HEK293T (cell line): ENCODE measurements around the gene RP2.

Experiments used
- CTCF ChIA-PET: fragments of 350-600 bp; formaldehyde crosslinking; extraction: SDS; loops from one replicate; lab custom pipeline; 2021; ENCODE audit warnings: antibody characterized with exemption, inconsistent platforms; lab: Yijun Ruan, JAX
- POLR2A ChIA-PET: fragments of 350-600 bp; formaldehyde crosslinking; extraction: SDS; loops from one replicate; lab custom pipeline; 2020; ENCODE audit warnings: antibody characterized with exemption, inconsistent platforms; lab: Yijun Ruan, JAX
- DNase-seq: peaks from one replicate; pipeline ENCODE4 v3.0.0; 2012; ENCODE audit warnings: mixed read lengths; ENCODE audit errors: extremely low spot score
- ARNT ChIP-seq: fragments of 450-650 bp; IDR thresholded peaks from 2 replicates; pipeline ENCODE4 v1.6.1; 2017; ENCODE audit warnings: mild to moderate bottlenecking
- BHLHE40 ChIP-seq: fragments of 450-650 bp; IDR thresholded peaks from 2 replicates; pipeline ENCODE4 v1.6.1; 2016; ENCODE audit warnings: mild to moderate bottlenecking, moderate library complexity, borderline replicate concordance
- CTBP1 ChIP-seq: fragments of 450-650 bp; IDR thresholded peaks from 2 replicates; pipeline ENCODE4 v1.6.1; 2016; ENCODE audit warnings: borderline replicate concordance
- ELF4 ChIP-seq: fragments of 450-650 bp; IDR thresholded peaks from 2 replicates; pipeline ENCODE4 v1.6.1; 2017; ENCODE audit warnings: antibody characterized with exemption
- FOXA1 ChIP-seq: fragments of 450-650 bp; IDR thresholded peaks from 2 replicates; pipeline ENCODE4 v1.6.1; 2016; ENCODE audit warnings: mild to moderate bottlenecking
- FOXK2 ChIP-seq: fragments of 450-650 bp; IDR thresholded peaks from 2 replicates; pipeline ENCODE4 v1.6.1; 2016; ENCODE audit warnings: mild to moderate bottlenecking
- FOXM1 ChIP-seq: fragments of 450-650 bp; IDR thresholded peaks from 2 replicates; pipeline ENCODE4 v1.6.1; 2017; ENCODE audit warnings: mild to moderate bottlenecking, borderline replicate concordance
- HDGF ChIP-seq: fragments of 450-650 bp; IDR thresholded peaks from 2 replicates; pipeline ENCODE4 v1.6.1; 2017; ENCODE audit warnings: antibody characterized with exemption, borderline replicate concordance
- L3MBTL2 ChIP-seq: fragments of 450-650 bp; conservative IDR thresholded peaks from 2 replicates; pipeline ENCODE4 v1.6.1; 2016; ENCODE audit warnings: mild to moderate bottlenecking
- LEF1 ChIP-seq: fragments of 450-650 bp; IDR thresholded peaks from 2 replicates; pipeline ENCODE4 v1.6.1; 2017; ENCODE audit warnings: mild to moderate bottlenecking, borderline replicate concordance
- NFRKB ChIP-seq: fragments of 450-650 bp; IDR thresholded peaks from 2 replicates; pipeline ENCODE4 v1.6.1; 2016; ENCODE audit warnings: mild to moderate bottlenecking, moderate library complexity
- SP1 ChIP-seq: fragments of 450-650 bp; IDR thresholded peaks from 2 replicates; pipeline ENCODE4 v1.6.1; 2017
- SUZ12 ChIP-seq: fragments of 450-650 bp; IDR thresholded peaks from 2 replicates; pipeline ENCODE4 v1.6.1; 2016; ENCODE audit warnings: mild to moderate bottlenecking
- TARDBP ChIP-seq: fragments of 450-650 bp; IDR thresholded peaks from 2 replicates; pipeline ENCODE4 v1.6.1; 2016
- ZNF384 ChIP-seq: fragments of 450-650 bp; IDR thresholded peaks from 2 replicates; pipeline ENCODE4 v1.6.1; 2016
- TF ChIP-seq, protein P1 (sequence below): fragments of 450-650 bp; IDR thresholded peaks from 2 replicates; pipeline ENCODE4 v1.6.1; 2016

The RP2 gene

DNA sequence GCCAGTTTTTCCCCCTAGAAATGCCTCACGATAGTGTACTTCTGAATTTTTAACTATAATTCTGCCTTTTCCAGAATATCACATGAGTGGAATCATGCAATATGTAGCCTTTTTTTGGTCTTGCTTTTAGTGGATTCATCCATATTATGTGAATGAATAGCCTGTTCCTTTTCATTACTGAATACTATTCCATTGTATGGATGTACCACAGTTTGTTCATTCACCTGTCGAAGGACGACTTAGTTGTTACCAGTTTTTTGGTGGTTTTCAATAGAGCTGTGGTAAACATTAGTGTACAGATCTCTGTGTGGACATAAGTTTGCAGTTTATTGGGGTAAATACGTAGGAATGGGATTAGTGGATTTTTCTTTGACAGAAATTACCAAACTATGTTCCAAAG lies 83.4 kb downstream of the RP2 start:
- DNase-seq: no peak
- ChIA-PET CTCF (no interaction called here), POLR2A (no interaction called here)
- TF ChIP-seq SUZ12 (no peak), NFRKB (no peak), ZNF384 (no peak), SP1 (no peak), CTBP1 (no peak), FOXM1 (no peak), ELF4 (no peak), FOXK2 (no peak), L3MBTL2 (no peak), ARNT (no peak), HDGF (no peak), BHLHE40 (no peak), FOXA1 (no peak), LEF1 (no peak), TARDBP (no peak)
- TF ChIP-seq, protein P1, sequence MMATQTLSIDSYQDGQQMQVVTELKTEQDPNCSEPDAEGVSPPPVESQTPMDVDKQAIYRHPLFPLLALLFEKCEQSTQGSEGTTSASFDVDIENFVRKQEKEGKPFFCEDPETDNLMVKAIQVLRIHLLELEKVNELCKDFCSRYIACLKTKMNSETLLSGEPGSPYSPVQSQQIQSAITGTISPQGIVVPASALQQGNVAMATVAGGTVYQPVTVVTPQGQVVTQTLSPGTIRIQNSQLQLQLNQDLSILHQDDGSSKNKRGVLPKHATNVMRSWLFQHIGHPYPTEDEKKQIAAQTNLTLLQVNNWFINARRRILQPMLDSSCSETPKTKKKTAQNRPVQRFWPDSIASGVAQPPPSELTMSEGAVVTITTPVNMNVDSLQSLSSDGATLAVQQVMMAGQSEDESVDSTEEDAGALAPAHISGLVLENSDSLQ: no peak

DNA sequence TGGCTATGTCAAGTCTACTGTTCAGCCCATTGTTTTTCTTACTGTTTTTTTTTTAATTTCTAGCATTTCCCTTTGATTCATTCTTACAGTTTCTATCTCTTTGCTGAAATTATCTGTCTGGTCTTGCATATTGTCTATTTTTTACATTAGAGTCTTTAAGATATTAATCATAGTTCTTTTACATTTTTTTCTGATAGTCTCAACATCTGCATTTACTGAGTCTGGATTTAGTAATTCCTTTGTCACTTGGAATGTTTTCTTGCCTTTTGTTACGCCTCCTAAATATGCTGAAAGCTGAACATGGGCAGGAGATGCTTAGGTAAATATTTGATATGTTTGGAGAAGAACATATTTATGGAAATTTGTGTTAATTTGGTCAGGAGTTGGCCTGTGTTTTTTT lies 85.8 kb downstream of the RP2 start:
- ChIA-PET POLR2A (no interaction called here), CTCF (no interaction called here)
- TF ChIP-seq CTBP1 (no peak), LEF1 (no peak), TARDBP (no peak), FOXM1 (no peak), HDGF (no peak), FOXK2 (no peak), L3MBTL2 (no peak)
- TF ChIP-seq, protein P1: no peak
- DNase-seq: no peak

DNA sequence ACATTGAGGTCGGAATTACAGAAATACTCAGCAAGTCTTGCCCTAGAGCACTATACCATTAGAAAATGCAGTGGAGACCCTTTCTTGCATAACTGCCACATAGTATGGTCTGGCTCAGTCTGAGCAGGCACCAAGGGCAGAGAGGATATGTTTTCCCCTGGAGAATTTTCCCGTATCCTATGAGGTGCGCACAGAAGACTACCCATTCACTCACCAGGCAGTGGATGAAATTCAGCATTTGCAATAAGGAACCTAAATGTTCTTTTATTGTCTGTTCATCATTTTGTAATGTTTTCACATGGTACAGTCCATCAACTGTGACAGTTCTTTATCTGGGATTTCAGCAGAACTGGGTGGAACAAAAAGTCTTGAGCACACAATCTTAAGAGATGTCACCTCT lies 90.9 kb downstream of the RP2 start:
- DNase-seq: no peak
- TF ChIP-seq HDGF (no peak), FOXM1 (no peak), FOXK2 (no peak), ZNF384 (no peak), SUZ12 (no peak), LEF1 (no peak), NFRKB (no peak), CTBP1 (no peak), BHLHE40 (no peak), SP1 (no peak), FOXA1 (no peak), ELF4 (no peak), L3MBTL2 (no peak)
- ChIA-PET POLR2A (no interaction called here), CTCF (no interaction called here)

DNA sequence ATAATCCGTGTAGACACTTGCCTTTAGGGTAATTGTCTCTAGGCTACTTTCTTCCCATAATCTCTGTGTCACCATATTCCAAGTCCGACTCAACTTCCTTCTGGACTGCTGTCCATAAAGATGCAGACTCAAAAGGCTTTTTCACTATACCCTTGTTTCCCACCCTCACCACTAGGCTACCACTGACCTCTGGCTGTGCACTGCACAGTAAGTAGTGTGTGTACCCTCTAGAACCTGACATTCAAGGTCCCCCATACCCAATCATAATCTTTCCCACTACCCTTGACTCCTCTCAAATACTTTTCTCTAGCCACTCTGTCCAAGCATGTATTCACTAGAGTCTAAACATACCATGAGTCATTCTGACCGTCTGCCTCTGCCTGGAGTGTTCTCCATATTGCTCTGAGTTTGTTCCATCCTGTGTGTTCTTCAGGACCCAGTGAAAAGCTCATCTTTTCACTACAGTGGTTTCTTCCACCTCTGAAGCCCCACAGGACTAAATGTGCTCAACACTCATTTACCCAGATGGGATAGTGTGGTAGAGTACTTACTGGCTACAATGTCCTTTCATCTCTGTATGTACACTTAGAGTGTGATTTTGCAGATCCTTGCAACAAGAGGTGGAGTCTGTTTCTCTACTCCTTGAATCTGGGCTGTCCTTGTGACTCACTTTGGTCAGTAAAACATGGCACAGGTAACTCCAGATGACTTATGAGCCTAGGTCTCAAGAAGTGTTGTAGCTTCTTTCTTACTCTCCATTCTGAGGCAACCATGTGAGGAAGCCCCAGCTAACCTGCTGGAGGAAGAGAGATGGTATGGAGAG lies 92.8 kb downstream of the RP2 start:
- DNase-seq: no peak
- TF ChIP-seq NFRKB (no peak), BHLHE40 (no peak), L3MBTL2 (no peak), LEF1 (no peak), CTBP1 (no peak)
- ChIA-PET POLR2A (no interaction called here), CTCF (no interaction called here)
